ENCODE results near the gene ANXA8L1.
"Not testable (repeated sequence)": the region's sequence is repeated elsewhere in the genome, so short reads cannot be mapped to it uniquely, and the experiment has no call there.

Gene ANXA8L1

GRCh38 chr10:46378108-46378507 is 2.5 kb downstream of the ANXA8L1 start:
- not testable (repeated sequence) for H3K9me3 Mint-ChIP-seq; DNase-seq; H3K4me3 Mint-ChIP-seq; H3K27me3 Mint-ChIP-seq; H3K4me1 Mint-ChIP-seq (ENCODE audit: low read depth in 2 of 2); H3K36me3 Mint-ChIP-seq (ENCODE audit: insufficient read depth); H3K27ac Mint-ChIP-seq; ATAC-seq (replicated peaks)

- ATAC-seq (replicated peaks); H3K27me3 Mint-ChIP-seq; H3K4me3 Mint-ChIP-seq; H3K9me3 Mint-ChIP-seq; H3K27ac Mint-ChIP-seq; H3K4me1 Mint-ChIP-seq (ENCODE audit: low read depth in 2 of 2); DNase-seq; H3K36me3 Mint-ChIP-seq (ENCODE audit: insufficient read depth): not testable (repeated sequence)
Measured at GRCh38 chr10:46379233-46379848, 3.8 kb downstream of the ANXA8L1 start.

GRCh38 chr10:46385858-46386257 is 10.3 kb downstream of the ANXA8L1 start:
- not testable (repeated sequence) for ATAC-seq (replicated peaks); H3K9me3 Mint-ChIP-seq

GRCh38 chr10:46386694-46387093 is 11.1 kb downstream of the ANXA8L1 start:
- H3K36me3 Mint-ChIP-seq (ENCODE audit: insufficient read depth); H3K4me1 Mint-ChIP-seq (ENCODE audit: low read depth in 2 of 2); H3K4me3 Mint-ChIP-seq; H3K9me3 Mint-ChIP-seq; ATAC-seq (replicated peaks); H3K27ac Mint-ChIP-seq; H3K27me3 Mint-ChIP-seq; DNase-seq: not testable (repeated sequence)

More at GRCh38 chr10:46385858-46386257, 10.3 kb downstream of the ANXA8L1 start:
- H3K4me3 Mint-ChIP-seq; H3K27ac Mint-ChIP-seq; H3K27me3 Mint-ChIP-seq; H3K36me3 Mint-ChIP-seq (ENCODE audit: insufficient read depth); H3K4me1 Mint-ChIP-seq (ENCODE audit: low read depth in 2 of 2); DNase-seq: not testable (repeated sequence)

- H3K4me1 Mint-ChIP-seq (ENCODE audit: low read depth in 2 of 2); H3K4me3 Mint-ChIP-seq; DNase-seq; ATAC-seq (replicated peaks); H3K27ac Mint-ChIP-seq; H3K27me3 Mint-ChIP-seq; H3K36me3 Mint-ChIP-seq (ENCODE audit: insufficient read depth); H3K9me3 Mint-ChIP-seq: not testable (repeated sequence)
Measured at GRCh38 chr10:46387309-46387902, 11.8 kb downstream of the ANXA8L1 start.

GRCh38 chr10:46391422-46391821 is 15.8 kb downstream of the ANXA8L1 start:
- not testable (repeated sequence) for H3K36me3 Mint-ChIP-seq (ENCODE audit: insufficient read depth); DNase-seq; H3K4me1 Mint-ChIP-seq (ENCODE audit: low read depth in 2 of 2); H3K4me3 Mint-ChIP-seq; H3K9me3 Mint-ChIP-seq; H3K27me3 Mint-ChIP-seq; ATAC-seq (replicated peaks); H3K27ac Mint-ChIP-seq

GRCh38 chr10:46396441-46397279 is 21.1 kb downstream of the ANXA8L1 start:
- not testable (repeated sequence) for H3K27me3 Mint-ChIP-seq; DNase-seq; H3K9me3 Mint-ChIP-seq; ATAC-seq (replicated peaks); H3K4me1 Mint-ChIP-seq (ENCODE audit: low read depth in 2 of 2); H3K36me3 Mint-ChIP-seq (ENCODE audit: insufficient read depth); H3K27ac Mint-ChIP-seq
- H3K4me3 Mint-ChIP-seq, result peak overlapping the region in 1 of 2 donors; percentile 15

GRCh38 chr10:46397767-46398166 is 22.2 kb downstream of the ANXA8L1 start:
- not testable (repeated sequence) for H3K36me3 Mint-ChIP-seq (ENCODE audit: insufficient read depth); H3K4me1 Mint-ChIP-seq (ENCODE audit: low read depth in 2 of 2); DNase-seq; H3K27ac Mint-ChIP-seq; ATAC-seq (replicated peaks); H3K4me3 Mint-ChIP-seq; H3K9me3 Mint-ChIP-seq; H3K27me3 Mint-ChIP-seq

- not testable (repeated sequence) for H3K9me3 Mint-ChIP-seq; H3K36me3 Mint-ChIP-seq (ENCODE audit: insufficient read depth); DNase-seq; H3K27ac Mint-ChIP-seq; H3K27me3 Mint-ChIP-seq; H3K4me1 Mint-ChIP-seq (ENCODE audit: low read depth in 2 of 2)
- ATAC-seq (replicated peaks), result peak; percentile 55
- H3K4me3 Mint-ChIP-seq, result peak overlapping the region; percentile 37 to 51
Measured at GRCh38 chr10:46398212-46398886, 22.8 kb downstream of the ANXA8L1 start.

GRCh38 chr10:46409556-46409955 is 34.0 kb downstream of the ANXA8L1 start:
- H3K36me3 Mint-ChIP-seq (ENCODE audit: insufficient read depth); H3K4me3 Mint-ChIP-seq; DNase-seq; H3K27ac Mint-ChIP-seq; ATAC-seq (replicated peaks); H3K4me1 Mint-ChIP-seq (ENCODE audit: low read depth in 2 of 2); H3K9me3 Mint-ChIP-seq; H3K27me3 Mint-ChIP-seq: not testable (repeated sequence)

GRCh38 chr10:46411123-46411522 is 35.5 kb downstream of the ANXA8L1 start:
- H3K4me3 Mint-ChIP-seq; H3K36me3 Mint-ChIP-seq (ENCODE audit: insufficient read depth); ATAC-seq (replicated peaks); H3K4me1 Mint-ChIP-seq (ENCODE audit: low read depth in 2 of 2); H3K27me3 Mint-ChIP-seq; DNase-seq; H3K9me3 Mint-ChIP-seq; H3K27ac Mint-ChIP-seq: not testable (repeated sequence)

- H3K27me3 Mint-ChIP-seq; H3K36me3 Mint-ChIP-seq (ENCODE audit: insufficient read depth); H3K9me3 Mint-ChIP-seq; H3K27ac Mint-ChIP-seq; H3K4me1 Mint-ChIP-seq (ENCODE audit: low read depth in 2 of 2); ATAC-seq (replicated peaks); H3K4me3 Mint-ChIP-seq; DNase-seq: not testable (repeated sequence)
Measured at GRCh38 chr10:46412665-46413064, 37.1 kb downstream of the ANXA8L1 start.

GRCh38 chr10:46415291-46415690 is 39.7 kb downstream of the ANXA8L1 start:
- DNase-seq; ATAC-seq (replicated peaks); H3K27ac Mint-ChIP-seq; H3K4me1 Mint-ChIP-seq (ENCODE audit: low read depth in 2 of 2); H3K4me3 Mint-ChIP-seq; H3K27me3 Mint-ChIP-seq; H3K36me3 Mint-ChIP-seq (ENCODE audit: insufficient read depth); H3K9me3 Mint-ChIP-seq: not testable (repeated sequence)

Measured in effector memory CD8-positive, alpha-beta T cell (primary cell).